Breast epithelium (tissue), 3 donors: ENCODE results near the gene SEMA4D.

Experiments used
- POLR2A ChIP-seq: fragments of 450-650 bp; IDR thresholded peaks from one replicate; pipeline ENCODE4 v1.6.1; 2016; ENCODE audit warnings: antibody characterized with exemption, mild to moderate bottlenecking, moderate library complexity
- POLR2AphosphoS5 ChIP-seq, 3 donors: sonication (generic); formaldehyde crosslinking; IDR thresholded peaks; one replicate each; pipeline ENCODE4 v1.6.1; 2017; ENCODE audit warnings: antibody characterized with exemption in 3 of 3
- TF ChIP-seq, protein P1 (sequence below), 3 donors: fragments of 450-650 bp; IDR thresholded peaks; one replicate each; pipeline ENCODE4 v1.5.1; 2016 to 2017; ENCODE audit warnings: antibody characterized with exemption in 3 of 3, mild to moderate bottlenecking in 3 of 3, moderate library complexity in 3 of 3

DNA sequence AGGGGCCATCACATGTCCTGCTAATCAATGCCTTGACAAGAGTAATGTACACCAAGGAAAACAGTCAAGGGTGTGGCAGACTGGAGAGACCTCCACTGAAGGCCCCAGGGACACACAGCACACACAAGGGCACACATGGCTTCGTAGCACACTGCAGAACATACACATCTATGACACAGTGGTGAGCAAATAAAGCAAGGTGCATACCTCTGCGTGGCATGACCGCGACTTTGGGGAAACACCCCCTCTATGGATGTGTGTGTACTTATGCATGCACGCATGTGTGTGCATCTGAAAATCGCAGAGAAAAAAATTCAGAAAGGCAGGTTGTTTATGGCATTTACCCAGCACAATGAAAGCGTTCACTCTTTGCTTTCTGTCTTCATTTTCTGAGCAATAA is 20.5 kb downstream of the SEMA4D start:
- TF ChIP-seq, protein P1, sequence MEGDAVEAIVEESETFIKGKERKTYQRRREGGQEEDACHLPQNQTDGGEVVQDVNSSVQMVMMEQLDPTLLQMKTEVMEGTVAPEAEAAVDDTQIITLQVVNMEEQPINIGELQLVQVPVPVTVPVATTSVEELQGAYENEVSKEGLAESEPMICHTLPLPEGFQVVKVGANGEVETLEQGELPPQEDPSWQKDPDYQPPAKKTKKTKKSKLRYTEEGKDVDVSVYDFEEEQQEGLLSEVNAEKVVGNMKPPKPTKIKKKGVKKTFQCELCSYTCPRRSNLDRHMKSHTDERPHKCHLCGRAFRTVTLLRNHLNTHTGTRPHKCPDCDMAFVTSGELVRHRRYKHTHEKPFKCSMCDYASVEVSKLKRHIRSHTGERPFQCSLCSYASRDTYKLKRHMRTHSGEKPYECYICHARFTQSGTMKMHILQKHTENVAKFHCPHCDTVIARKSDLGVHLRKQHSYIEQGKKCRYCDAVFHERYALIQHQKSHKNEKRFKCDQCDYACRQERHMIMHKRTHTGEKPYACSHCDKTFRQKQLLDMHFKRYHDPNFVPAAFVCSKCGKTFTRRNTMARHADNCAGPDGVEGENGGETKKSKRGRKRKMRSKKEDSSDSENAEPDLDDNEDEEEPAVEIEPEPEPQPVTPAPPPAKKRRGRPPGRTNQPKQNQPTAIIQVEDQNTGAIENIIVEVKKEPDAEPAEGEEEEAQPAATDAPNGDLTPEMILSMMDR (IDR thresholded peaks at IDR 0.05): no peak
- no peak for TF ChIP-seq POLR2A
- TF ChIP-seq POLR2AphosphoS5 (IDR thresholded peaks at IDR 0.05): no peak
